GM20000 (cell line): ENCODE measurements around the gene CCDC195.

Source experiments
- DNase-seq: peaks from one replicate; pipeline ENCODE4 v3.0.0; 2012; ENCODE audit warnings: low spot score
- TF ChIP-seq, protein P1 (sequence below): IDR thresholded peaks from 2 replicates; pipeline ENCODE4 v1.5.1; 2012; ENCODE audit warnings: mild to moderate bottlenecking, control low read depth; ENCODE audit errors: extremely low read depth, missing control alignments

Gene CCDC195

DNA sequence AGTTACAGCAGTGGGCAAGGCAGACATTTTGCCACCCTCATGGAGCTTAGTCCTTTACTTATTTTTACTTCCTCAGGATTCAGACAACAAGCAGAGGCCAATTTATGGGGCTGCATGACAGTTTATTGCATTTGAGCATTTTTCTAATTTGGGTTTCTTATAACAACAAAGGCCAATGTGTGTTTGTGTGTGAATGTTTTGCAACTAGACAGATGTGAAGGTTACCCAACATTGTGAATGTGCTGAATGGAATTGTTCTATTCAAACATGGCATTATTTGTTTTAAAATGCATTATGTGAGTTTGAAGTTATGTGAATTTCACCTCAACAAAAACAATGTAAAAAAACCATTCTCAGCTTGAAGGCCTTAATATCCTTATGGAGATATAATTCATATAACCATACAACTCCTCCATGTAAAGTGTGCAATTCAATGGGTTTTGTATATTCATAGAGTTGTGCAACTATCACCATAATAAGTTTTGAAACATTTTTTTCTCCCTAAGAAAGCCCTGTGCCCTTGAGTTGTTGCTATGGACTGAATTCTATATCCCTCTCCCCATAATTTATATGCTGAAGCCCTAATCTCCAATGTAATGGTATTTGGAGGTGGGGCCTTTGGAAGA is 57.3 kb downstream of the CCDC195 start:
- TF ChIP-seq, protein P1, sequence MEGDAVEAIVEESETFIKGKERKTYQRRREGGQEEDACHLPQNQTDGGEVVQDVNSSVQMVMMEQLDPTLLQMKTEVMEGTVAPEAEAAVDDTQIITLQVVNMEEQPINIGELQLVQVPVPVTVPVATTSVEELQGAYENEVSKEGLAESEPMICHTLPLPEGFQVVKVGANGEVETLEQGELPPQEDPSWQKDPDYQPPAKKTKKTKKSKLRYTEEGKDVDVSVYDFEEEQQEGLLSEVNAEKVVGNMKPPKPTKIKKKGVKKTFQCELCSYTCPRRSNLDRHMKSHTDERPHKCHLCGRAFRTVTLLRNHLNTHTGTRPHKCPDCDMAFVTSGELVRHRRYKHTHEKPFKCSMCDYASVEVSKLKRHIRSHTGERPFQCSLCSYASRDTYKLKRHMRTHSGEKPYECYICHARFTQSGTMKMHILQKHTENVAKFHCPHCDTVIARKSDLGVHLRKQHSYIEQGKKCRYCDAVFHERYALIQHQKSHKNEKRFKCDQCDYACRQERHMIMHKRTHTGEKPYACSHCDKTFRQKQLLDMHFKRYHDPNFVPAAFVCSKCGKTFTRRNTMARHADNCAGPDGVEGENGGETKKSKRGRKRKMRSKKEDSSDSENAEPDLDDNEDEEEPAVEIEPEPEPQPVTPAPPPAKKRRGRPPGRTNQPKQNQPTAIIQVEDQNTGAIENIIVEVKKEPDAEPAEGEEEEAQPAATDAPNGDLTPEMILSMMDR: no peak
- no peak for DNase-seq

DNA sequence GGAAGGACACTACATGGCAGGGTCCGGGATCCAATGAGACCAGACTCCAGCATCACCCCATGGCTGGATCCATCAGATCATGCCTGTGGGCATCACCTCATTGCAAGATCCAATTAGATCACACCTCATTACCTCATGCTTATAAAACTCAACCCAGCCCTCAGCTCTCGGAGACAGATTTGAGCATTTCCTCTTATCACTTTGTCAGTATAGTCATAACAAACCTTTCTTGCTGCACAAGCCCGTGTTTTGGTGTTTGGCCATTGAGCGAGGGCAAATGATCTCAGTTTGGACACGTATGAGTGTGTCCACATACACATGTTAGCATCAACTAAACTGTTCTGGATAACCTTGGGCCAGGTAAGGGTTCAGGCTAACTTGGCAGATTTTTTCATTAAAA is 58.8 kb downstream of the CCDC195 start:
- TF ChIP-seq, protein P1: no peak
- no peak for DNase-seq

DNA sequence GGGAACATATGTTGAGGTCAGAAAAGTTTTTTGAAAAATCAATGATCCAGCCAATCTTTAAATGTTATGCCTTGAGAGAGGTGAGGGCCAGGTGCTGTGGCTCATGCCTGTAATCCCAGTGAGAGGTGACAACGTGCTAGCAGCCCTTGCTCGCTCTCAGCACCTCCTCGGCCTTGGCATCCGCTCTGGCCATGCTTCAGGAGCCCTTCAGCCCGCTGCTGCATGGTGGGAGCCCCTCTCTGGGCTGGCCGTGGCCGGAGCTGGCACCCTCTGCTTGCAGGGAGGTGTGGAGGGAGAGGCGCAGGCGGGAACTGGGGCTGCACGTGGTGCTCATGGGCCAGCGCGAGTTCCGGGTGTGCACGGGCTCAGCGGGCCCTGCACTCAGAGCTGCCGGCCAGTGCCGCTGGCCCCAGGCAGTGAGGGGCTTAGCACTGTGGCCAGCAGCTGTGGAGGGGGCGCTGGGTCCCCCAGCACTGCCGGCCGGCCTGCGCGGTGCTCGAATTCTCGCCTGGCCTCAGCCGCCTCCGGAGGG is 61.1 kb downstream of the CCDC195 start:
- no peak for DNase-seq
- TF ChIP-seq, protein P1: no peak
